Right forelimb (tissue), 1 donor: ENCODE measurements around the gene CTDSP1.

ENCODE experiments used
- DNase-seq: peaks from one replicate; pipeline ENCODE4 v3.0.0-alpha.2; 2018

Gene CTDSP1

GRCh38 chr2:218427741-218428140 is 28.1 kb downstream of the CTDSP1 start:
- no peak for DNase-seq

- DNase-seq: no peak
Measured at GRCh38 chr2:218428846-218429558, 29.3 kb downstream of the CTDSP1 start.

- DNase-seq: no peak
Measured at GRCh38 chr2:218429911-218430692, 30.4 kb downstream of the CTDSP1 start.

GRCh38 chr2:218430721-218431120 is 31.1 kb downstream of the CTDSP1 start:
- no peak for DNase-seq

- DNase-seq: no peak
Measured at GRCh38 chr2:218431878-218432277, 32.2 kb downstream of the CTDSP1 start.

- no peak for DNase-seq
Measured at GRCh38 chr2:218432676-218433365, 33.2 kb downstream of the CTDSP1 start.

- DNase-seq: no peak
Measured at GRCh38 chr2:218434456-218434855, 34.8 kb downstream of the CTDSP1 start.

- no peak for DNase-seq
Measured at GRCh38 chr2:218435003-218435982, 35.6 kb downstream of the CTDSP1 start.

- DNase-seq: no peak
Measured at GRCh38 chr2:218436992-218437391, 37.3 kb downstream of the CTDSP1 start.

- DNase-seq: no peak
Measured at GRCh38 chr2:218437969-218438368, 38.3 kb downstream of the CTDSP1 start.

GRCh38 chr2:218438596-218438995 is 38.9 kb downstream of the CTDSP1 start:
- DNase-seq: no peak

GRCh38 chr2:218444692-218445357 is 45.2 kb downstream of the CTDSP1 start:
- DNase-seq: no peak

- no peak for DNase-seq
Measured at GRCh38 chr2:218445602-218446001, 45.9 kb downstream of the CTDSP1 start.

GRCh38 chr2:218446547-218446946 is 46.9 kb downstream of the CTDSP1 start:
- no peak for DNase-seq

GRCh38 chr2:218447072-218447471 is 47.4 kb downstream of the CTDSP1 start:
- no peak for DNase-seq

- DNase-seq: no peak
Measured at GRCh38 chr2:218448934-218449333, 49.3 kb downstream of the CTDSP1 start.

GRCh38 chr2:218452079-218452478 is 52.4 kb downstream of the CTDSP1 start:
- no peak for DNase-seq
